Measurements from ENCODE around the gene PHOX2A.

PHOX2A gene

GRCh38 chr11:72259490-72259889 is 15.5 kb upstream of the PHOX2A start:
- Histone ChIP-seq H3K36me3 (ENCODE audit: control insufficient read depth, low read length) (no peaks in the 10 kb centered on the region), H3K9me2 (replicated peaks; ENCODE audit: control insufficient read depth, low read length) (no peaks in the 10 kb centered on the region), H3K79me2 (ENCODE audit: control insufficient read depth, low read length) (no peaks in the 10 kb centered on the region), H4K20me1 (ENCODE audit: control insufficient read depth, insufficient read depth, low read depth, low read length) (no peaks in the 10 kb centered on the region), H3K4me3 (ENCODE audit: low read length) (no peak overlapping the region), H3F3A (ENCODE audit: control insufficient read depth, insufficient read depth) (no peaks in the 10 kb centered on the region), H3K9me3 (ENCODE audit: control insufficient read depth, insufficient read depth, low read length) (no peaks in the 10 kb centered on the region), H3K4me1 (ENCODE audit: control insufficient read depth, low read length) (no peaks in the 10 kb centered on the region), H3K27ac (ENCODE audit: low read depth, low read length) (no peak overlapping the region), H3K4me2 (ENCODE audit: low read length) (no peak overlapping the region), H3K27me3 (ENCODE audit: control insufficient read depth, low read length) (peaks cover 23% of the 10 kb centered on the region)
- TF ChIP-seq EZH2phosphoT487 (IDR thresholded peaks at IDR 0.05; ENCODE audit: borderline replicate concordance, low read length) (no peak), CTCF (IDR thresholded peaks at IDR 0.05; ENCODE audit: low read depth, low read length, poor library complexity, severe bottlenecking) (no peak)

- Histone ChIP-seq H3K9me2 (replicated peaks; ENCODE audit: control insufficient read depth, low read length) (no peaks in the 10 kb centered on the region), H3F3A (ENCODE audit: control insufficient read depth, insufficient read depth) (no peaks in the 10 kb centered on the region), H3K36me3 (ENCODE audit: control insufficient read depth, low read length) (no peaks in the 10 kb centered on the region), H3K4me1 (ENCODE audit: control insufficient read depth, low read length) (no peaks in the 10 kb centered on the region), H3K27me3 (ENCODE audit: control insufficient read depth, low read length) (peaks cover 24% of the 10 kb centered on the region), H3K79me2 (ENCODE audit: control insufficient read depth, low read length) (no peaks in the 10 kb centered on the region), H4K20me1 (ENCODE audit: control insufficient read depth, insufficient read depth, low read depth, low read length) (no peaks in the 10 kb centered on the region), H3K4me2 (ENCODE audit: low read length) (no peak overlapping the region), H3K4me3 (ENCODE audit: low read length) (no peak overlapping the region), H3K9me3 (ENCODE audit: control insufficient read depth, insufficient read depth, low read length) (no peaks in the 10 kb centered on the region), H3K27ac (ENCODE audit: low read depth, low read length) (no peak overlapping the region)
- TF ChIP-seq CTCF (IDR thresholded peaks at IDR 0.05; ENCODE audit: low read depth, low read length, poor library complexity, severe bottlenecking), result no peak
- TF ChIP-seq EZH2phosphoT487 (IDR thresholded peaks at IDR 0.05; ENCODE audit: borderline replicate concordance, low read length), result no peak
These were observed 13.6 kb upstream of the PHOX2A start for GRCh38 chr11:72257570-72257969.

GRCh38 chr11:72254299-72254993 is 10.5 kb upstream of the PHOX2A start:
- H3K27ac ChIP-seq (ENCODE audit: low read depth, low read length), result no peak overlapping the region
- no peaks in the 10 kb centered on the region for H3K9me3 ChIP-seq (ENCODE audit: control insufficient read depth, insufficient read depth, low read length)
- H3F3A ChIP-seq (ENCODE audit: control insufficient read depth, insufficient read depth), result no peaks in the 10 kb centered on the region
- no peaks in the 10 kb centered on the region for H3K79me2 ChIP-seq (ENCODE audit: control insufficient read depth, low read length)
- TF ChIP-seq EZH2phosphoT487 (IDR thresholded peaks at IDR 0.05; ENCODE audit: borderline replicate concordance, low read length), result no peak
- no peak for TF ChIP-seq CTCF (IDR thresholded peaks at IDR 0.05; ENCODE audit: low read depth, low read length, poor library complexity, severe bottlenecking)
- H3K36me3 ChIP-seq (ENCODE audit: control insufficient read depth, low read length), result no peaks in the 10 kb centered on the region
- no peaks in the 10 kb centered on the region for H3K9me2 ChIP-seq (replicated peaks; ENCODE audit: control insufficient read depth, low read length)
- H4K20me1 ChIP-seq (ENCODE audit: control insufficient read depth, insufficient read depth, low read depth, low read length), result no peaks in the 10 kb centered on the region
- peaks cover 24% of the 10 kb centered on the region for H3K27me3 ChIP-seq (ENCODE audit: control insufficient read depth, low read length)
- H3K4me2 ChIP-seq (ENCODE audit: low read length), result no peak overlapping the region
- no peaks in the 10 kb centered on the region for H3K4me1 ChIP-seq (ENCODE audit: control insufficient read depth, low read length)
- H3K4me3 ChIP-seq (ENCODE audit: low read length), result no peak overlapping the region
